GM10266 (cell line): ENCODE data around the gene KCNMB4.

Experiments used
- DNase-seq: peaks from one replicate; pipeline ENCODE4 v3.0.0; 2012; ENCODE audit errors: extremely low spot score
- TF ChIP-seq, protein P1 (sequence below): IDR thresholded peaks from 2 replicates; pipeline ENCODE4 v1.5.1; 2012; ENCODE audit warnings: mild to moderate bottlenecking, low read depth; ENCODE audit not compliant: control insufficient read depth, insufficient read depth; ENCODE audit errors: missing control alignments

KCNMB4 gene

DNA sequence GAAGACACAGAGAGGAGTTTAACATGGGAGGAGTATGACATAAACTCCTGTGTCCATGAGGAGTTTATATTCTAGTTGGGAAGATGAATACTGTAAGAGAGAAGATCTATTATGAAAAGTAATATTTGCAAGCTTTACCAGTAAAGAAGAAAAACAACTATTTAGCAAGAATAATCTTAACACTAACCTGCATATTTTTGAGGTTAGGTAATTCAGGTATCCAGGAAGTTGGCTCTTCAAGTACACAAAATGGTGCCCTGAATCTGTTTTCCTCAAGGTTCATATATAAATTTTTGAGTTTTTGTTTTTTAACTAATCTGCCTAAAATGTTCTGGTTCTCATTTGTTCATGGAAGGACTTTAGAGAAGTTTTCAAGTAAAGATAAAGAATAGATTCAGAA, 33.9 kb upstream of the KCNMB4 start:
- TF ChIP-seq, protein P1, sequence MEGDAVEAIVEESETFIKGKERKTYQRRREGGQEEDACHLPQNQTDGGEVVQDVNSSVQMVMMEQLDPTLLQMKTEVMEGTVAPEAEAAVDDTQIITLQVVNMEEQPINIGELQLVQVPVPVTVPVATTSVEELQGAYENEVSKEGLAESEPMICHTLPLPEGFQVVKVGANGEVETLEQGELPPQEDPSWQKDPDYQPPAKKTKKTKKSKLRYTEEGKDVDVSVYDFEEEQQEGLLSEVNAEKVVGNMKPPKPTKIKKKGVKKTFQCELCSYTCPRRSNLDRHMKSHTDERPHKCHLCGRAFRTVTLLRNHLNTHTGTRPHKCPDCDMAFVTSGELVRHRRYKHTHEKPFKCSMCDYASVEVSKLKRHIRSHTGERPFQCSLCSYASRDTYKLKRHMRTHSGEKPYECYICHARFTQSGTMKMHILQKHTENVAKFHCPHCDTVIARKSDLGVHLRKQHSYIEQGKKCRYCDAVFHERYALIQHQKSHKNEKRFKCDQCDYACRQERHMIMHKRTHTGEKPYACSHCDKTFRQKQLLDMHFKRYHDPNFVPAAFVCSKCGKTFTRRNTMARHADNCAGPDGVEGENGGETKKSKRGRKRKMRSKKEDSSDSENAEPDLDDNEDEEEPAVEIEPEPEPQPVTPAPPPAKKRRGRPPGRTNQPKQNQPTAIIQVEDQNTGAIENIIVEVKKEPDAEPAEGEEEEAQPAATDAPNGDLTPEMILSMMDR, result no peak
- DNase-seq, result no peak

DNA sequence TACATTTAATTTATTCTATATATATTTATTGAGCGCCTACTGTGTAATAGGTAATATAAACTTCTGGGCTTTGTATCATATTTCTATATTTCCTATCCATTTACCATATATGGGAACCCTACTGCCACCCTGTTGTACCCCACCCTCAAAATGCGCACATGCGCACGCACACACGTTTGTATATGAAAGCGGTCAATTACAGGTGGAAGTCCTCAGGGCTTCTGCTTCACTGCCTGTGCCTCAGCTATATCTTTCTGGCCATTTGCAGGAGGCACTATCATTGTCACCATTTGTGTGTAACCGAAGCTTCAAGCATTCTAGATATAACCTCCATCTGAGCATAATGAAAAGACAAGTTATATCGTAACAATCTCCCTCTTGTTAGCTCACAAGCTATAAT, 31.3 kb upstream of the KCNMB4 start:
- TF ChIP-seq, protein P1, result no peak
- no peak for DNase-seq

DNA sequence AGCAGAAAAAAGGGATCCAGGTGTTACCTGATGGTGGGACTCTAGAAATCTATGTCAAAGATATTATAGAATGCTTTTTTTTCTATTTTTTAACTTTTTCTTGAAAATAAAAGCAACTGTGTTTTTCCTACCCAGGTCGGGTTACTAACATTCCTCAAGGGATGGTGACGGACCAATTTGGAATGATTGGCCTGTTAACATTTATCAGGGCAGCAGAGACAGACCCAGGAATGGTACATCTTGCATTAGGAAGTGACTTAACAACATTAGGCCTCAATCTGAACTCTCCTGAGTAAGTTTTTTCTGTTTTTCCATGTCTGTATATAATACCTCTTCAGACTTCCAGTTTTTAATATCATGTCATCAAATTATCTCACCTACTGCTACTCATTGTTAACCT, 27.6 kb upstream of the KCNMB4 start:
- TF ChIP-seq, protein P1, result no peak
- no peak for DNase-seq

DNA sequence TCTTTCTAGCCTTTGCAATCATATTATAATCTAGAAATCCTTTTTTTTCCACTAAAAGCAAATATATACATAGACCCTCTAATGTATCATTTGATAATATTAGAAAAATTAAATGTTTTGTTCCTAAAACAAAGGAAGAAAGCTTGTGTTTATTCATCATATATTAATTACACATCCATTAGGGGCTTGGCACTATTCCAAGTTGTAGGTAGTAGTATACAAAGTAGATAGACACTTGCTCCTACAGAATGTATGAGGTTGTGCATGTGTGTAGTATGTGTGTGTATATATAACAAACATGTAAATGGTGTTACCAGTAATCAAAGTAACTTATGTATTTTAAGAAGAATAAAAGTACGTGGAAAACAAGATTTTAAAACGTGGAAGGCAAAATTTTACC, 15.0 kb upstream of the KCNMB4 start:
- TF ChIP-seq, protein P1, result no peak
- no peak for DNase-seq

DNA sequence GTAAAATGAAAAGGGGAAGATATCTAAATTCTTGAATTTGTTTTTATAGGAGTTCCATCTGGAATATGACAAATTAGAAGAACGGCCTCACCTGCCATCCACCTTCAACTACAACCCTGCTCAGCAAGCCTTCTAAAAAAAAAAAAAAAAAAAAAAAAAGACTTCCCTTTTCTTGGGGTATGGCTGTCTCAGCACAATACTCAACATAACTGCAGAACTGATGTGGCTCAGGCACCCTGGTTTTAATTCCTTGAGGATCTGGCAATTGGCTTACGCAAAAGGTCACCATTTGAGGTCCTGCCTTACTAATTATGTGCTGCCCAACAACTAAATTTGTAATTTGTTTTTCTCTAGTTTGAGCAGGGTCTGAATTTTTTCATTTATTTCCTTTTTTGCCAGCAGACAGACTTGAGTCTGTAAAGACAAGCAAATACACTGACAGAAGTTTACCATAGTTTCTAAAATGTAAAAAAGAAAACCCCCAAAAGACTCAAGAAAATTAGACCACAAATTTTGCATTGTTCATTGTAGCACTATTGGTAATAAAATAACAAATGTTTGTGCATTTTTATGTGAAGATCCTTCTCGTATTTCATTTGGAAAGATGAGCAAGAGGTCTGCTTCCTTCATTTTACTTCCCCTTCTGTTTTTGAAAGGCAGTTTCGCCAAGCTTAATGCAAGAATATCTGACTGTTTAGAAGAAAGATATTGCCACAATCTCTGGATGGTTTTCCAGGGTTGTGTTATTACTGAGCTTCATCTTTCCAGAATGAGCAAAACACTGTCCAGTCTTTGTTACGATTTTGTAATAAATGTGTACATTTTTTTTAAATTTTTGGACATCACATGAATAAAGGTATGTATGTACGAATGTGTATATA, 12.1 kb upstream of the KCNMB4 start:
- TF ChIP-seq, protein P1, result no peak
- DNase-seq, result no peak

DNA sequence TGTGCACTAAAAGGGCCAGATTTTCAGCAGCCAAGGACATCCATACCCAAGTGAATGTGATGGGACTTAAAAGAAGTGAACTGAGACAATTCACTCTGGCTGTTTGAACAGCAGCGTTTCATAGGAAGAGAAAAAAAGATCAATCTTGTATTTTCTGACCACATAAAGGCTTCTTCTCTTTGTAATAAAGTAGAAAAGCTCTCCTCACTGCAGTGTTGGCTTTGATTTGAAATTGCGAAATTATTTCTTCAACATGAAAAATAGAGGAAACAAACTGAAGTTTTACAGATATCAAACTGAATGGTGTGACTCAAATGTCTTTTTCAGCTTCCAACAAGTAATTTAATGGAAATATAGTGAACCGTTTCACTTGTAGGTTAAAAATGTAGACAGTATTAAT, 11.3 kb upstream of the KCNMB4 start:
- no peak for DNase-seq
- TF ChIP-seq, protein P1, result no peak

DNA sequence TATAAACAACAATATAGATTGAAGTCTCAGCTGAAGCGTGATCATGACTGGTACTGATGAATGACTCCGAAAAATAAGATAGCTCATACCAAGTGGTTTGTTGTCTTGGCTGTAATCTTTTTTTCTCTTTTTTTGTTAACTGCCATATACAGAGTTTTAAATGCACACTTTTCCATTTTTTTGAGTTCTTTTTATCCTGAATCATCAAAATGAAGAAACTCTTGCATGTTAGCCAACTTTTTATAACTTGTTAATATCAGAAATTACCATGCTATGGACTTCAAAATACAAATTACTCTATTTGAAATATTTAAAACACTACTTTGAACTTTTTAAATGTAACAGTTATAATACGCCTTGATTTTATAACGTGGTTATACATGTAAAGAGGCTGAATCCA, 10.1 kb upstream of the KCNMB4 start:
- TF ChIP-seq, protein P1, result no peak
- no peak for DNase-seq
